HG03095 (cell line): ENCODE data around the gene PDCD1.
"Not testable (repeated sequence)": the region's sequence is repeated elsewhere in the genome, so short reads cannot be mapped to it uniquely, and the experiment has no call there.

Experiments
- ATAC-seq: cut with Tn5 transposase; IDR thresholded peaks from one replicate; pipeline ENCODE4 v1.9.1; 2021; ENCODE audit warnings: moderate library complexity; ENCODE audit not compliant: unreplicated experiment

Gene PDCD1

DNA sequence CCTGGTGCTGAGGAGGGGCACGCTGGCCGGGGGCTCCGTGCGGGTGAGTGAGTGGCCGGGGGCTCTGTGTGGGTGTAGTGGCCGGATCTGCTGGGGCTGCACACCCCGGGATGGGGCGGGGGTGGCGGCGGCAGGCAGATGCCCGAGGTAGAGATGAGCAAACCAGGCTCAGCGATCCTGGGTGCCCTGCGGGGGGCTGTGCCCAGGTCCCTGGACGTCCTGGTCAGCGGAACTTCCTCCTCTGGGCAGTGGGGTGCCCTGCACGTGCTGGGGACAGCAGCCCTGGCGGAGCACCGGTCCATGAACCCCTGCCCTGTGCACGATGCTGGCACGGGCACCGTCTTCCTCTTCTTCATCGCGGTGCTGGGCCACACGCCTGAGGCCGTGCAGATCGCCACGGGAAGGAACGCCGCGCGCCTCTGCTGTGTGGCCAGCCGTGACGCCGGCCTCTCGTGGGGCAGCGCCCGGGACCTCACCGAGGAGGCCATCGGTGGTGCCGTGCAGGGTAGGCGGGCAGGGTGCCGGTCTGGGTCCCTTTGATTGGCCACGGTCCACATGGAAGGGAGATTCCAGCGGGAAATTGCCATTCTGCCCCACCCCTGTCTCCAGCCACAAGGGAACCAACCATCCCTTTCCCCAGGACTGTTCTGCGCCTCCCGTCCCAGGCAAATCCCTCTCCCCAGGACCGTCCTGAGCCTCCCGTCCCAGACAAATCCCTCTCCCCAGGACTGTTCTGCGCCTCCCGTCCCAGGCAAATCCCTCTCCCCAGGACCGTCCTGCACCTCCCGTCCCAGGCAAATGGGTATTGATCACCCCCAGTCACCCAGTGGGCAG lies 43.8 kb downstream of the PDCD1 start:
- no peak for ATAC-seq

DNA sequence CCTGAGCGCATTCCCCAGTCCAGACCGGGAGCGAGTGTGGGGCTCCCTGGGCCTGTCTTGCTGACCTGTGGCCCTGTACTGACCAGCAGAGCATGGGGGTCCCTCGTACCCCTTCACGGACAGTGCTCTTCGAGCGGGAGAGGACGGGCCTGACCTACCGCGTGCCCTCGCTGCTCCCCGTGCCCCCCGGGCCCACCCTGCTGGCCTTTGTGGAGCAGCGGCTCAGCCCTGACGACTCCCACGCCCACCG lies 44.4 kb downstream of the PDCD1 start:
- ATAC-seq: no peak

DNA sequence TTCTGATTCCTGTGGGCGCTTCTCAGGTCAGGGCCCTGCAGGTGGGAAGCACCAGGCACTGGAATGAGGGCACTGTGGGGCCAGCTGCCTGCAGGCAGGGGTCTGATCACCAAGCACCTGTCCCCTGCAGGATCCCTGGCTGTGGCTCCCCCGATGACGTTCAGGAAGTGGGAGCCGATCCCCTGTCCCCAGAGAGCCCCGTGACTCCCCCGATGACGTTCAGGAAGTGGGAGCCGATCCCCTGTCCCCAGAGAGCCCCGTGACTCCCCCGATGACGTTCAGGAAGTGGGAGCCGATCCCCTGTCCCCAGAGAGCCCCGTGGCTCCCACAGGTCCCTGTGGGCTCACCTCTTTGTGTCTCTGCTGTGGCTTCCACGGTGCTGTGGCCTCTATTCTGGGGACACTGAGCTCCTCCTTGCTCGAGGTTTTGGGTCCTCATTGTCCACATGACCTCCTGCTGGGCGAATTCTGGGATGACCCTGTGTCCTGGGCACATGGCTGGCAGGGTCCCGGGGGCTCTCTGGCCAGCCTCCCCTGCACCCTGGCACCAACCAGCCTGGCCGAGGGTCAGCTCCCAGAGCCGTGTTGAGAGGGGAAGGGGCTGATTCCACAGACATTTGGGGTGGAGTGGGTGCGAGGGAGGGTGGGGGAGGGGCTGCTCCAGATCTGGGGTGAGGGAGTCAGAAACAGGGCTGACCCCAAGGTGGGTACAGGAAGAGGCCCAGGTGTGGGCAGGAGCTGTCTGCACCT lies 44.9 kb downstream of the PDCD1 start:
- no peak for ATAC-seq

DNA sequence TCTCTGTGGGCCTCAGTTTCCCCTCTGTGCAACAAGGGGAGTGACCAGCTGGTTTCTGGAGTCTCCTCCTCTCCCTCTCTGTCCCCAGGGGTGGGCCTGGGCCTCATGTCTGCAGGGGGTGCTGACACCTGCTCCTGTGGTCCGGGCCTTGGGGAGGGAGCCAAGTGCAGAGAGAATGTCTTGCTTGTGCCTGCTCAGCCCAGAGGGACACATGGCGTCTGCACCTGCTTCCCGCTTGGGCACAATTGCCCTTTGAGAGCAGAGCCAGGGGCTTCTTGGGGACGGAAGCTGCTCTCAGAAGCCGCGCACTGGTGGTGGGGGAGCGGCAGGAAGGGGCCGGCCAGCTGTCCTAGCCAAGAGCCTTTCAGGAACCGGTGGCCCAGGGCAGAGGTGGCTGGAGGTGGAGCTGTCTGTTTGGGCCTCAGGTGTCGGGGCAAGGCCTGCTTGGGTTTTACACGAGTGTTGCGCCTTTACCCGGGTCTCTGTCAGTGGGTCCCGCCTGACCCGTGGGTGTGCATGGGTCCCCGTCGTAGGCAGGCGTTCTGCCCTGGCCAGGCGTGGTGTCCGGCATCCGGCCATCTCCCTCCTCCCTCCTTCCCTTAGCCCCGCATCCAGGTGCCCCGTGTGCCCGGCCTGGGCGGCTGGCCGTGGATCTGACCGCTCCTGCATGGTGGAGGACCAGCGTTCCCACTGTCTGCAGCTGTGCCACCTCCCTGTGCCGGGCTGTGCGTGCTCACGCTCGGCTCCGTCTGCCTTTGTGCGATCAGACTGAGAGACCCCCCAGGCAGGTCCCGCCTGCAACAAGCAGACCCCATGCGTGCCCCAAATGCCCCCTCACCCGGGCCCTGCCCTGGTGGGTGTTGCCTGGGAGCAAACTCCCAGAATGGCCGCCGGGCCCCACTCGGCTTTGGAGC lies 45.7 kb downstream of the PDCD1 start:
- no peak for ATAC-seq

DNA sequence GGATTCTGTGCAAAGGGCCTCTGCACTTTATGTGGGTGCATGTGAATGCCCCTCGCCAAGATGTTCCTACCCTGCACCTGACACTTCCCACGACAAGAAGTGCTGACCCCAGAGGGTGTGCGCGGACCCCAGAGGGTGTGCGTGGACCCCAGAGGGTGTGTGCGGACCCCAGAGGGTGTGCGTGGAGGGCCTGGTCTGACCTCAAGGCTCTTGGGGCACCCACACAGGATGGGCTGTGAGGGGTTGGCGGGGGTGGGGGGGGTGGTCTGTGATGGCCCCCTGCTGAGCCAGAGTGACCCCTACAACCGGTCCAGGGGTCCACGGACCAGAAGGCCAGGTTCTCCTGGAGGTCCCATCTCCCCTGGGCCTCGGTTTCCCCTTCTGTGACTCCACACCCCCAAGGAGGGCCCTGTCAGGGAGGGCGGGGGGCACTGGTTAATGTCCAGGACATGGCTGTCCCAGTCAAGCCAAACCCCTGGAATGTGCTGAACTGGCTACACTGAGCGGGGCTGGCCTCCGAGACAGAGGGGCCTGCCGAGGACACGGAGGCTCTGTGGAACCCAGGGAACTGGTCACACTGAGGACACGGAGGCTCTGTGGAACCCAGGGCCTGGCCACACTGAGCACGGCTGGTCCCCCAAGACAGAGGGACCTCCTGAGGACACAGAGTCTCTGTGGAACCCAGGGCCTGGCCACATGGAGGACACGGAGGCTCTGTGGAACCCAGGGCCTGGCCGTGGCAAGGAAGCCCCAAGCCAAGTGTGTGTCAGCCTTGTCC lies 46.6 kb downstream of the PDCD1 start:
- ATAC-seq: no peak

DNA sequence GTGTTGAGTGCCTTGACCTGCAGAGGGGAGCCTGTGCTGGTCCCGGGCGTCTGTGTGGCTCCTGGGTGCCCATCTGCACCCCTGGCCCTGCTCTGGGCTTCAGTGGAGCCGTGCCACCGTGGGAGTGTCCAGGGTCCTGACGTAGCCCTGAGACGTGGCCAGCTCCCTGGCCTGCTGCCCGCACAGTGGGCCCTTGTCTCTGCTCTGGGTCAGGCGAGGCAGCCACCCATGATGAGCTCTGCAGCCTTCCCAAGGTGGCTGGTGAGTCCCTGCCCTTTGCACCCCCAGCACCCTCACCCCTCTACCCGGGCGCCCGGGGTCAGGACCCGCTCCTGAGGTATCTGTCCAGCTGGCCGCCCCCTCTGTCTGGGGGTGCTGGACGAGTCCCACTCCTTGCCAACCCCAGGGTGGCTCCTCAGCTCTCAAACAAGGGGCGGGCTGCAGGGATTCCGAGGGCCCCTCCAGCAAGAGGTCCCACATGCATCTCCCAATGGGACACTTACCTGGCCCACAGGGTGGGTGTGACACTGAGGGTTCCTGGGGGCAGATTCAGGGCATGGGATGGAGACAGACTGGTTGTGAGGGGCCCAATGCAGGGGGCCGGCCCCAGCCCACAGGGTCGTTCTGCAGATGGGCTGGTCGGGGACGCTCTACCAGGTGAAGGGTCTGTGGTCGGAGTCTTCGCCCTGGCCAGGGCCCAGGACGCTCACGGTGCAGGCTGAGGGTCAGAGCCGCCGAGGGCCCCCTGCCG lies 47.3 kb downstream of the PDCD1 start:
- no peak for ATAC-seq

DNA sequence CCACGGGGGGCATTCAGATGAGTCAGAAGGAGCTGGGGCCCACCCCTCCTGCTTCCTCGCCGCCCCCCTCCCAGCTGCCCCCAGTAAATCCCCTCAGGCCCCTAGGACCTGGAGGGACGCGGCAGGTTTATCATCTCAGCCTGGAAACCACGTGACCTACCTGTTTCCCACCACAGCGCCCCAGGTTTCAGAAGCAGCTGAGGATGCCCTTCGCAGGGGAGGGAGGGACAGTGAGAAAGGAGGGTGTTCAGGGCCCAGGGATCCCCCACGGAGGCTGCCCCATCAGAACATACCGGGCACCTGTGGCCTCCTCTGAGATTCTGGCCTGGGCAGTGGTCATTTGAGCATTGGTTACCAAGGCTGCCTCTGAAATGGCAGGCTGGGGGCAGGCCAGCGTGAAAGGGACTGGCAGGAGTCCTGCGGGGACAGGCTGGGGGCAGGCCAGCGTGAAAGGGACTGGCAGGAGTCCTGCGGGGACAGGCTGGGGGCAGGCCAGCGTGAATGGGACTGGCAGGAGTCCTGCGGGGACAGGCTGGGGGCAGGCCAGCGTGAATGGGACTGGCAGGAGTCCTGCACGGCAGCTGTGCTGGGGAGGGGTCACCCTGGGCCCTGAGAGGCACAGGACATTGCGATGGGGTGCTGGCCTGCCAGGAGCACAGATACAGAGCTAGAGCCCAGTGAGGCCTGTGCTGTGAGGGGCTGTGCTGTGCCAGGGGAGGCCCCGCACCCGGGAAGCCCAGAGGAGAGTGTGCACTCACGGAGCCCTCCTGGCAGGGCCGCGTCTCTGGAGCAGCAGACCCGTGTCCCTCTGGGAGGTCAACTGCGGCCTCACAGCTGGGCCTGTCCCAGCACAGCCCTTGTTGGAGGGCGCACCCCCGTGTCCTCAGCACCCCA lies 48.1 kb downstream of the PDCD1 start:
- no peak for ATAC-seq

DNA sequence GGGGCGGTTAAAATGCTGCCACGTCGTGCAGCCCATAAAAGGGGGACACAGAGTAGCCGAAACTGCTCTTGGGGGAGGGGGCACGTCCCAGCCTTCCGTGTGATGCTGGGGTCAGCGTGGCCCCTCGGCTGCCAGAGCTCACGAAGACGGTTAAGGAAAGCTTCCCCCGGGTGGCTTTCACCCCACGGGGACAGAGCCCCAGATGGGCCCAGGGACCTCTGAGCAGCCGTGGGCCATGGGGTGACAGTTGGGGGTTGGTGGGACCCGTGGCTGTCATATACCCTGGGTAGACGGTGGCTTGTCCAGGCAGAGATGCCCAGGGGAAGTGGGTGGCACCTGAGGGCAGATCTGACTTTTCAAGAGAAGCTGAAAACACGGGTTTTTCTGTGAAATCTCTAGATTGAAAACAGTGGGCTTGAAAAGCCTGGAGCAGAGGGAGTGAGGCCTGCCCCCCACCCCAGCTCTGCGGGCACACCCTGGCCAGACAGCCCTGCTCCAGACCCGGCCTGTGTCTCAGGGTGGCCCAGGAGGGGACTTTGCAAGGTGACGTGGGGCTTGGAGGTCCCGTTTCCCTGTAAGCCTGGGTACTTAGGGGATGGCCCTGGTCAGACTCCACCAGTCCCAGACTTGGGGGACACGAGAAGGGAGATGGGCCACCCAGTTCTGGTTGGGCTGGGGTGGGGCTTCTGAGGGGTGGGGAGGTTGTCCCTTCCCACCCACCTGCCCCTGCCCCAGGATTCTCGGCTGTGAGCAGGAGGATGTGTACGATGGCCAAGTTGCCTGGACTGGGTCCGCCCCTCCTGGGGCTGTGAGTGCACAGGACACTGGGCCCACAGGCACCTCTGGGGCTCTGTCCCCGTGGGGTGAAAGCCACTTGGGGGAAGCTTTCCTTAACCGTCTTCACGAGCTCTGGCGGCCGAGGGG lies 49.0 kb downstream of the PDCD1 start:
- ATAC-seq: no peak

DNA sequence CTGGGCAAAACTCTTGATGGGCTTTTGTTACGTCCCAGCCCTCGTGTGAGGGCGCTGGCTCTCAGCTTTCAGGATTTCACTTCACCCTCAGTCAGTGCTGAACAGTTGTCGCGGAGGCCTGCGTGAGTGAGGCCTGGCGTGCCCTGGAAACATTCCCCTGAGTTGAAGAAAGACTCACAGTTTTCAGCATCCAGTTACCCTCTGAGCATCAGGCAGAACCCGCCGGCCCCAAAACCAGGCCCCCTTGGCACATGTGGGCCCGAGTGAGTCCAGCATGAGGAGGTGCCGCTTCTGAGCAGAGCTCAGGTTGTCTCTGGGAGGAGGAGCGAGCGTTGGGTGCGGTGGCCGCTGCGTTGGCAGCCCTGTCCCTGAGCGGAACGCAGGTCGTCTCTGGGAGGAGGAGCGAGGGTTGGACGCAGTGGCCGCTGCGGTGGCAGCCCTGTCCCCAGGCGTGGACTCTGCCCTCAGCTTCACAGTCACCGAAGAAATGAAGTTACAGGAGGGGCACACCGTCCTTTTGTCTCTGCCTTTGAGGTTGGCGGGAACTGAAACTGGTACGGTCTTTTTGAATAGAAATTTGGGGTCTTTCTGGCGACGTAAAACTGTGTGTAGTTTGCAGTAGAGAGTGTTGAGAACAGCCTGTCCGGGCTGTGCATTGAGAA lies 49.8 kb downstream of the PDCD1 start, which contains the start of gene NEU4:
Gene NEU4 (plus strand): TSS at position 473 of the 662 bp plus-strand sequence. CDS start 5,292 bp downstream, outside the sequence.
- no peak for ATAC-seq

DNA sequence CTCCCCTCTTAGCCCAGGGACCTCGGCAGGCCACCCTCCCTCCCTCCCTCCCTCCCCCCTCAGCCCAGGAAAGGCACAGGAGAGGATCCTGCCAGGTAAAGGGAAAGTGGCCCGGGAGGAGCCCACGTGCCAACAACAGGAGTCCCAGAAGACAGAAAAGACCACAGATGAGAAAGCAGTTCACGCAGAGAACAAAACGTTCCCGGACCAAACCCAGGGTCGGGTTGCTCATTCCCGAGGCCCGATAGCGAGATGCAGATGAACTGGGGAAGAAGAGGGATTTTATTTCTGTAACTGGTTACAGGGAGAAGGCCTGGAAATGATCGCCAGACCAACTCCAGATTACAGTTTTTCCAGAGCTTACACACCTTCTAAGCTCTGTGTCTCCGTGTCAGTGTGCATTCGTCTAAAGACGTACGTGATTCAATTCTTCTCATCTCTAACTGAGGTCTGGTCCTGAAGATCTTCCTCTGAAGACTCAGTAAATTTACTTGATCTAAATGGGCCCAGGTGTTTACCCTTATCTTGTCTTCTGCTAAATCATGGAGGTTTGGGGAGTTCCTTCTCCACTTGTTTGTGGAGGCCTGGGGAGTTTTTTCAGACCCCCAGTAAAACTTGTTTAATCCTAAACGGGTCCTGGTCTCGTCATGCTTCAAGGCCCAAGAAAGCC lies 50.5 kb downstream of the PDCD1 start:
- no peak for ATAC-seq

DNA sequence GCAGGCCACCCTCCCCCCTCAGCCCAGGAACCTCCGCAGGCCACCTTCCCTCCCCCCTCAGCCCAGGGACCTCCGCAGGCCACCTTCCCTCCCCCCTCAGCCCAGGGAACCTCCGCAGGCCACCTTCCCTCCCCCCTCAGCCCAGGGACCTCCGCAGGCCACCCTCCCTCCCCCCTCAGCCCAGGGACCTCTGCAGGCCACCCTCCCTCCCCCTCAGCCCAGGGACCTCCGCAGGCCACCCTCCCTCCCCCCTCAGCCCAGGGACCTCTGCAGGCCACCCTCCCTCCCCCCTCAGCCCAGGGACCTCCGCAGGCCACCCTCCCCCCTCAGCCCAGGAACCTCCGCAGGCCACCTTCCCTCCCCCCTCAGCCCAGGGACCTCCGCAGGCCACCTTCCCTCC lies 52.5 kb downstream of the PDCD1 start:
- not testable (repeated sequence) for ATAC-seq

DNA sequence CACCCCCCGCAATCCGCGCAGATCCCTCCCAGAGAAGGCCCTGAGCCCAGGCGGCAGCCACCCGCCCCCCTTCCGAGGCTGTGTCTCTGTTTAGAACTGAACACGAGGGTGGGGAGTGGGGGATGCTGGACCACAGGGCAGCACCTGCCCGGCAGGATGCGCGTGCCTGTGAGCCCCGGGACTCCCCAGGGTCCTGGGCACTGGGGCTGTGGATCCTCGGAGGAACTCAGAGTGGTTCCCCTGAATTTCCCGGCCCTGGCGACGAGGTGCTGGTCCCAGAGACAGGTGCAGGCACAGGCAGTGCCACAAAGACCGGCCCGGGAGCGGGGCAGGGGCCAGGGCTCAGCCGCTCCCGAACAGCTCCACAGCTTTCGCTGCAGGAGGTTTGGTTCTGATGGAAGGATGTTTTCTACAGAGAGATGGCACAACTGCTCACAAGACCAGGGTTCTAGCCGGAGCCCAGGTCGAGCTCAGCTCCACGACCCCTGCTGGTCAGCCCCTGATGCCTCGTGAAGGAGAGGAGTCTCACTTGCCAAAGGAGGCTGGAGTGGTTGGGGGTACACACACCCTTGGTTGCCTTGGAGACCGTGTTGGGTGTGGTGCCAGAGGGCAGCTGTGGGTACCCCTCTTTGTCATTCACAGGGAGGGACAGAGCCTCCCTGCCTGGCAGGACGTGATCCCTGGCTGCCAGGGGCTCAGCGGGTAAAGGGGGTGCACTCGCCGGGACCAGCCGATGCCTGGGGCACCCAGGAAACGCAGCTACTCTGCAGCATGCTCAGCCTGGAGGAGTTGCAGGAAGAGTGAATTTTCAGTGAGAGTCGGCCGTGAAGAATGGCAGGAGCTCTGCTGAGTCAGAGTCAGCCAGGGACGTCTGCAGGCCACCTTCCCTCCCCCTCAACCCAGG lies 54.1 kb downstream of the PDCD1 start:
- ATAC-seq: no peak

DNA sequence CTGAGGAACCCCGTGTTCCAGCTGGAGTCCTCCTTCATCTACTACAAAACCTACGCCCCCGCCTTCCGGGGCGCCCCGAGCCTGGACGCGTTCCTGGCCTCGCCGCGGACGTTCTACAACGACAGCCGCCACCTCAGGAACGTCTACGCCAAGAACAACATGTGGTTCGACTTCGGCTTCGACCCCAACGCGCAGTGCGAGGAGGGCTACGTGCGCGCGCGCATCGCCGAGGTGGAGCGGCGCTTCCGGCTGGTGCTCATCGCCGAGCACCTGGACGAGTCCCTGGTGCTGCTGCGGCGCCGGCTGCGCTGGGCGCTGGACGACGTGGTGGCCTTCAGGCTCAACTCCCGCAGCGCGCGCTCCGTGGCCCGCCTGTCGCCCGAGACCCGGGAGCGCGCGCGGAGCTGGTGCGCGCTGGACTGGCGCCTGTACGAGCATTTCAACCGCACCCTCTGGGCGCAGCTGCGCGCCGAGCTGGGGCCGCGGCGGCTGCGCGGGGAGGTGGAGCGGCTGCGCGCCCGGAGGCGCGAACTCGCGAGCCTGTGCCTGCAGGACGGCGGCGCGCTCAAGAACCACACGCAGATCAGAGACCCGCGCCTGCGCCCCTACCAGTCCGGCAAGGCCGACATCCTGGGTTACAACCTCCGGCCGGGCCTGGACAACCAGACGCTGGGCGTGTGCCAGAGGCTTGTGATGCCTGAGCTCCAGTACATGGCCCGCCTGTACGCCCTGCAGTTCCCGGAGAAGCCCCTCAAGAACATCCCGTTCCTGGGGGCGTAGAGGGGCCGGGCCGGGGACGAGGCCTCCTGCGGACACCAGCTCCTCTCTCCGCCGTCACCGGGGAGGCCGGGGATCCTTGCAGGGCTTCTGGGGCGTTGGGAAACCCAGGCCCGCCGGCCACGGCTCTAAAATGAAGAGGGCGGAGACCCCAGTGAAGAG lies 55.0 kb downstream of the PDCD1 start:
- no peak for ATAC-seq

DNA sequence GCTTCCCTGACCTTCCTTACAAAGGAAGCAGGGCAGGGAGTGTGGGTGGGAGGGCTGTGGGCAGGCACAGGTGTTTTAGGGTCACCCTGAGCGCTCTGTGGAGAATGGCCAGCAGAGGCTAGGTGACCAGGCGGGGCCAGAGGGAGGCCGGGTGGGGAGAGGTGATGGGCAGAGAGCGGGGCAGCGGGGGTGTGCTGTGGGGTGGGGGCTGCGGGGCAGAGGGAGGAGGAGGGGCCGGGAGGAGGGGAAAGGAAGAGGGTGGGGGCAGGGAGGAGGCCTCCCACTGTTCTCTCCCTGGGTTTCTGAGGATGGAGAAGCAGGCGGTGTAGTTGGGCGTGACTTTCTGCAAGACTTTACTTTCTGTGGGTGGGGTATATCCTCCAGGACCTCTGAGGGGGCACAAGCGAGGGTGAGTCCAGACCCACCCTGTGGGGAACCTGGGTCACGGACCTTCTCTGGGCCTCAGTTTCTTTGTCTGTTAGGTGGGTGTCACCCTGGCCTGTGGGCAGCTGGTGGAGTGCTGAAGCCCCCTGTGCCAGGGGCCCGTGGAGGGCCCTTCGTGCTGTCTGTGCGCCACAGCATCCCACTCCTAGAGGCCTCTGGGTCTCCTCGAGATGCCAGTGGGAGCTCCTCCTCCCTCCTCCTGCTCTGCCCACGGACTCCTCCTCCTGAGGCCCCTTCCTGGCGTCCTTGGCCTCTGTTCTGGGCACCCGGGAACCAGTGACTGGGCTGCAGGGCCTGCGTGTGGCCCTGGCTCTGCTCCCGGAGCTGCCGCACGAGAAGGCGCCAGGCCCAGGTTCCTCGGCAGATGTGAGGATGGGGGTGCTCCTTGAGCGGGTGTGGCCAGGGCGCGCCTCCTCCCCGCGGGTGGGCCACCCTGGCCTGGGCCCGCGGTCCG lies 56.0 kb downstream of the PDCD1 start:
- no peak for ATAC-seq
